Hepatocyte (in vitro differentiated cells): ENCODE data around the gene OPCML.

Experiments
- EZH2phosphoT487 ChIP-seq: fragments of 200-600 bp; sonication (generic); IDR thresholded peaks from one replicate; pipeline ENCODE4 v1.6.1; 2018; ENCODE audit warnings: antibody characterized with exemption, mild to moderate bottlenecking, low read depth, moderate library complexity; ENCODE audit not compliant: unreplicated experiment, severe bottlenecking
- TF ChIP-seq, protein P1 (sequence below): fragments of 200-600 bp; sonication (generic); IDR thresholded peaks from 2 replicates; pipeline ENCODE4 v1.5.1; 2016; ENCODE audit warnings: antibody characterized with exemption, mild to moderate bottlenecking; ENCODE audit not compliant: poor library complexity

DNA sequence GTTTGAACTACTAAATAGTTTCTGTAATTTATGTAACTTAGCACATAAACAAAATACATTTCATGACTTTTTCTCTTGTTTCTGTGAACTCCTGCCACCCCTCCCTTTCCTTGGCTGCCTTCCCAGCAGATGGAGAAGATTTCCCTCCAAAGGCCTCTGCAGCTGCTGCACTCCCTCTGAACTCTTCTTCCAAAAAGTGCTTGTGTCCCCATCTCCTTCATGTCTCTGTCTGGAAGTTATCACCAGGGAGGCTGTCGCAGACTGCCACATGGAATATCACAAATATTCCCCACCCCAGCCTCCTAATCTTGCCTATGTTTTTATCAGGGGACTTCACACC lies 1068.3 kb downstream of the OPCML start:
- TF ChIP-seq, protein P1, sequence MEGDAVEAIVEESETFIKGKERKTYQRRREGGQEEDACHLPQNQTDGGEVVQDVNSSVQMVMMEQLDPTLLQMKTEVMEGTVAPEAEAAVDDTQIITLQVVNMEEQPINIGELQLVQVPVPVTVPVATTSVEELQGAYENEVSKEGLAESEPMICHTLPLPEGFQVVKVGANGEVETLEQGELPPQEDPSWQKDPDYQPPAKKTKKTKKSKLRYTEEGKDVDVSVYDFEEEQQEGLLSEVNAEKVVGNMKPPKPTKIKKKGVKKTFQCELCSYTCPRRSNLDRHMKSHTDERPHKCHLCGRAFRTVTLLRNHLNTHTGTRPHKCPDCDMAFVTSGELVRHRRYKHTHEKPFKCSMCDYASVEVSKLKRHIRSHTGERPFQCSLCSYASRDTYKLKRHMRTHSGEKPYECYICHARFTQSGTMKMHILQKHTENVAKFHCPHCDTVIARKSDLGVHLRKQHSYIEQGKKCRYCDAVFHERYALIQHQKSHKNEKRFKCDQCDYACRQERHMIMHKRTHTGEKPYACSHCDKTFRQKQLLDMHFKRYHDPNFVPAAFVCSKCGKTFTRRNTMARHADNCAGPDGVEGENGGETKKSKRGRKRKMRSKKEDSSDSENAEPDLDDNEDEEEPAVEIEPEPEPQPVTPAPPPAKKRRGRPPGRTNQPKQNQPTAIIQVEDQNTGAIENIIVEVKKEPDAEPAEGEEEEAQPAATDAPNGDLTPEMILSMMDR, result no peak
- TF ChIP-seq EZH2phosphoT487, result no peak
